HEK293 (cell line): ENCODE data around the gene DNAH12.

ENCODE experiments used
- CTCF ChIA-PET: fragments of 350-600 bp; formaldehyde crosslinking; extraction: SDS; loops from one replicate; lab custom pipeline; 2021; ENCODE audit warnings: antibody characterized with exemption; lab: Yijun Ruan, JAX
- POLR2A ChIA-PET: fragments of 300-600 bp; formaldehyde crosslinking; extraction: SDS; loops from one replicate; lab custom pipeline; 2020; ENCODE audit warnings: antibody characterized with exemption, inconsistent platforms; lab: Yijun Ruan, JAX
- H3K27ac ChIP-seq: fragments of 200-500 bp; sonication (Bioruptor generic); 2 replicates; pipeline ENCODE4 v1.5.1; 2014; ENCODE audit warnings: low read depth, low read length, control low read depth, inconsistent platforms; ENCODE audit errors: extremely low read depth
- H3K36me3 ChIP-seq, 2 experiments: fragments of 200-500 bp in 1 of 2; sonication (Bioruptor generic) in 1 of 2; 1 replicate in 1 of 2; 2 replicates in 1 of 2; pipeline ENCODE4 v1.5.1; 2014 to 2017; ENCODE audit warnings: inconsistent platforms in 2 of 2, low read length in 2 of 2; ENCODE audit not compliant: control insufficient read depth in 2 of 2, insufficient read depth in 1 of 2
- H3K4me1 ChIP-seq: fragments of 200-500 bp; sonication (Bioruptor generic); 2 replicates; pipeline ENCODE4 v1.5.1; 2014; ENCODE audit warnings: mild to moderate bottlenecking, low read length, inconsistent platforms; ENCODE audit not compliant: control insufficient read depth, insufficient read depth
- H3K4me3 ChIP-seq: 2 replicates; pipeline ENCODE4 v1.5.1; 2011; ENCODE audit warnings: low read depth, mild to moderate bottlenecking, control low read depth, low read length, moderate library complexity
- H3K9me3 ChIP-seq: fragments of 200-500 bp; sonication (Bioruptor generic); 2 replicates; pipeline ENCODE4 v1.5.1; 2014; ENCODE audit warnings: low read depth, low read length, inconsistent platforms; ENCODE audit not compliant: control insufficient read depth, insufficient read depth
- GLI2 ChIP-seq: fragments of 450-650 bp; formaldehyde crosslinking; IDR thresholded peaks from 2 replicates; pipeline ENCODE4; 2017; ENCODE audit warnings: missing biosample characterization, missing genetic modification characterization, low read depth, borderline replicate concordance
- SETDB1 ChIP-seq: IDR thresholded peaks from one replicate; pipeline ENCODE4 v1.6.1; 2017; ENCODE audit warnings: mild to moderate bottlenecking, low read length, moderate library complexity, mixed read lengths; ENCODE audit not compliant: insufficient read length
- TCF7L2 ChIP-seq: IDR thresholded peaks from 2 replicates; pipeline ENCODE4 v1.6.1; 2011; ENCODE audit warnings: low read depth, mild to moderate bottlenecking, inconsistent platforms, low read length, moderate library complexity, borderline replicate concordance
- ZBTB20 ChIP-seq: fragments of 450-650 bp; formaldehyde crosslinking; IDR thresholded peaks from 2 replicates; pipeline ENCODE4 v1.5.1; 2016; ENCODE audit warnings: missing biosample characterization, missing genetic modification characterization
- ZBTB21 ChIP-seq: fragments of 450-650 bp; formaldehyde crosslinking; IDR thresholded peaks from 2 replicates; pipeline ENCODE4 v1.5.1; 2017; ENCODE audit warnings: missing biosample characterization, missing genetic modification characterization
- ZBTB6 ChIP-seq: fragments of 450-650 bp; formaldehyde crosslinking; IDR thresholded peaks from 2 replicates; pipeline ENCODE4 v1.5.1; 2017; ENCODE audit warnings: missing biosample characterization, missing genetic modification characterization
- ZNF114 ChIP-seq: fragments of 450-650 bp; formaldehyde crosslinking; IDR thresholded peaks from 2 replicates; pipeline ENCODE4 v1.5.0; 2017; ENCODE audit warnings: missing biosample characterization, missing genetic modification characterization
- ZNF221 ChIP-seq: fragments of 450-650 bp; formaldehyde crosslinking; IDR thresholded peaks from 2 replicates; pipeline ENCODE4 v1.5.1; 2017; ENCODE audit warnings: missing biosample characterization, missing genetic modification characterization, borderline replicate concordance
- ZNF239 ChIP-seq: fragments of 450-650 bp; formaldehyde crosslinking; IDR thresholded peaks from 2 replicates; pipeline ENCODE4 v1.5.1; 2016; ENCODE audit warnings: missing biosample characterization, missing genetic modification characterization
- ZNF26 ChIP-seq: fragments of 450-650 bp; formaldehyde crosslinking; IDR thresholded peaks from 2 replicates; pipeline ENCODE4 v1.5.1; 2016; ENCODE audit warnings: missing biosample characterization, missing genetic modification characterization
- ZNF266 ChIP-seq: fragments of 450-650 bp; formaldehyde crosslinking; IDR thresholded peaks from 2 replicates; pipeline ENCODE4 v1.5.1; 2016; ENCODE audit warnings: missing biosample characterization, missing genetic modification characterization, low read depth
- ZNF302 ChIP-seq: fragments of 450-650 bp; formaldehyde crosslinking; IDR thresholded peaks from 2 replicates; pipeline ENCODE4 v1.5.1; 2016; ENCODE audit warnings: missing biosample characterization, missing genetic modification characterization, low read depth
- ZNF510 ChIP-seq: fragments of 450-650 bp; formaldehyde crosslinking; IDR thresholded peaks from 2 replicates; pipeline ENCODE4 v1.5.1; 2018; ENCODE audit warnings: mild to moderate bottlenecking, missing genetic modification characterization, missing biosample characterization; ENCODE audit not compliant: insufficient replicate concordance
- ZNF521 ChIP-seq: fragments of 450-650 bp; formaldehyde crosslinking; IDR thresholded peaks from 2 replicates; pipeline ENCODE4 v1.5.1; 2017; ENCODE audit warnings: missing biosample characterization, mild to moderate bottlenecking, missing genetic modification characterization
- ZNF560 ChIP-seq: fragments of 450-650 bp; formaldehyde crosslinking; IDR thresholded peaks from 2 replicates; pipeline ENCODE4 v1.5.1; 2017; ENCODE audit warnings: missing biosample characterization, missing genetic modification characterization, borderline replicate concordance
- ZNF600 ChIP-seq: fragments of 450-650 bp; formaldehyde crosslinking; IDR thresholded peaks from 2 replicates; pipeline ENCODE4 v1.5.1; 2016; ENCODE audit warnings: missing biosample characterization, missing genetic modification characterization
- ZNF626 ChIP-seq: fragments of 450-650 bp; sonication (Bioruptor Pico); formaldehyde crosslinking; IDR thresholded peaks from 2 replicates; pipeline ENCODE4 v1.5.1; 2018; ENCODE audit warnings: missing biosample characterization, missing genetic modification characterization, inconsistent platforms
- ZNF658 ChIP-seq: fragments of 450-650 bp; formaldehyde crosslinking; IDR thresholded peaks from 2 replicates; pipeline ENCODE4; 2016; ENCODE audit warnings: missing biosample characterization, missing genetic modification characterization
- ZNF704 ChIP-seq: fragments of 450-650 bp; formaldehyde crosslinking; IDR thresholded peaks from 2 replicates; pipeline ENCODE4 v1.5.1; 2016; ENCODE audit warnings: missing biosample characterization, missing genetic modification characterization

DNAH12 gene

GRCh38 chr3:57570878-57571277, 26.7 kb upstream of the DNAH12 start:
- POLR2A ChIA-PET = no interaction called here
- H3K27ac ChIP-seq = no peak overlapping the region
- H3K4me3 ChIP-seq = no peak overlapping the region
- CTCF ChIA-PET = interaction anchor here (0.6 to 0.7 kb wide), 3 partner anchors 11 to 448 kb away, joined by 3 to 4 read pairs (median 3); no protein-coding TSS in a partner anchor
- TF ChIP-seq ZNF239 (tag by site-specific recombination) (no peak), ZNF221 (tag by site-specific recombination) (no peak), ZBTB21 (no peak), ZNF658 (no peak), ZNF114 (tag by site-specific recombination) (no peak), ZBTB6 (tag by site-specific recombination) (no peak), ZNF266 (tag by site-specific recombination) (no peak), ZNF510 (tag by site-specific recombination) (no peak)
- TF ChIP-seq, all 188 proteins: peak for 0
- peaks cover 23 to 73% of the 10 kb centered on the region in 2 experiments for H3K36me3 ChIP-seq
- no peaks in the 10 kb centered on the region; the same call in 1 of the 2 replicates for H3K4me1 ChIP-seq
- H3K9me3 ChIP-seq = no peaks in the 10 kb centered on the region

GRCh38 chr3:57569859-57570450, 25.8 kb upstream of the DNAH12 start:
- Histone ChIP-seq H3K4me3 (no peak overlapping the region), H3K36me3 (peaks cover 27 to 69% of the 10 kb centered on the region in 2 experiments; a peak in 2 of 3 replicates), H3K27ac (no peak overlapping the region), H3K9me3 (no peaks in the 10 kb centered on the region), H3K4me1 (no peaks in the 10 kb centered on the region; the same call in 1 of the 2 replicates)
- ChIA-PET POLR2A (interaction anchor here (0.6 to 1.4 kb wide), 3 partner anchors 11 to 14 kb away, joined by 3 to 6 read pairs (median 3); partner anchors contain the start of gene PDE12), CTCF (interaction anchor here (0.6 kb wide), 1 partner anchor 170 kb away, joined by 3 read pairs; no protein-coding TSS in a partner anchor)
- no peak for TF ChIP-seq ZNF626 (tag by site-specific recombination)
- TF ChIP-seq ZNF302 (tag by site-specific recombination) = no peak
- no peak for TF ChIP-seq SETDB1
- TF ChIP-seq ZNF26 (tag by site-specific recombination) = no peak
- TF ChIP-seq TCF7L2 = no peak
- TF ChIP-seq ZBTB20 (tag by site-specific recombination) = no peak
- TF ChIP-seq ZNF658 = no peak
- TF ChIP-seq ZNF560 (tag by site-specific recombination) = no peak
- no peak for TF ChIP-seq ZNF704 (tag by site-specific recombination)
- TF ChIP-seq GLI2 = no peak
- no peak for TF ChIP-seq ZNF600
- TF ChIP-seq ZNF266 (tag by site-specific recombination) = no peak
- TF ChIP-seq ZNF521 = no peak
